ENCODE results near the gene HSCB. TPM values are rescaled to one million over a fixed set of nuclear protein-coding genes. Genes with fewer than 3 reads are reported as not detected.
"Not testable (repeated sequence)": the region's sequence is repeated elsewhere in the genome, so short reads cannot be mapped to it uniquely, and the experiment has no call there.

Gene HSCB
- total RNA-seq, 1 experiment from 2014 or later, result 21.2 TPM

GRCh38 chr22:28750471-28750881, 8.6 kb downstream of the HSCB start:
- WGBS (ENCODE audit: extremely low coverage, insufficient read length, low lambda C conversion rate), result no CpG with 5 or more reads among the region's 6 CpGs

GRCh38 chr22:28754512-28754911, 12.7 kb downstream of the HSCB start:
- not testable (repeated sequence) for H2BK120ac ChIP-seq (ENCODE audit: low read depth, low read length, poor library complexity, severe bottlenecking); H4K91ac ChIP-seq (ENCODE audit: insufficient read length, low read depth, low read length); DNase-seq; H3K23me2 ChIP-seq (ENCODE audit: insufficient read length, low read depth, low read length, poor library complexity, severe bottlenecking); H2BK20ac ChIP-seq (ENCODE audit: low read depth, low read length, poor library complexity, severe bottlenecking); H3K79me1 ChIP-seq (ENCODE audit: insufficient read depth, low read depth, low read length, poor library complexity, severe bottlenecking); H3K27me3 Mint-ChIP-seq (ENCODE audit: low read depth); H2BK12ac ChIP-seq (ENCODE audit: insufficient read length, low read depth, low read length); H2BK15ac ChIP-seq (ENCODE audit: low read depth, low read length); H2AK5ac ChIP-seq (ENCODE audit: insufficient read length, low read length); H3T11ph ChIP-seq (ENCODE audit: low read length); H3K27ac ChIP-seq (ENCODE audit: insufficient read length, low read depth, low read length); H3K4me1 ChIP-seq (ENCODE audit: insufficient read depth, low read length); H4K20me1 ChIP-seq (ENCODE audit: control insufficient read depth, insufficient read depth, insufficient read length); H3K9me3 ChIP-seq (ENCODE audit: control insufficient read depth, low read depth, low read length); H3K4me1 Mint-ChIP-seq; H3K23ac ChIP-seq (ENCODE audit: insufficient read length, low read depth, low read length); H3K4me2 ChIP-seq (ENCODE audit: insufficient read depth, insufficient read length, low read length); H3K56ac ChIP-seq (ENCODE audit: insufficient read length, low read depth, low read length); H3K9ac ChIP-seq (ENCODE audit: extremely low read depth, insufficient read length, low read length); H4K8ac ChIP-seq (replicated peaks; ENCODE audit: insufficient read length, low read depth, low read length); H3K4ac ChIP-seq (ENCODE audit: low read depth, low read length); H3K4me3 Mint-ChIP-seq; H3K27ac Mint-ChIP-seq; H3K79me2 ChIP-seq (ENCODE audit: insufficient read depth, low read length); H3K27me3 ChIP-seq (ENCODE audit: insufficient read depth, low read length); H2AFZ ChIP-seq (ENCODE audit: low read length); H3K14ac ChIP-seq (ENCODE audit: insufficient read depth, low read length); H3K18ac ChIP-seq (ENCODE audit: insufficient read length, low read depth, low read length); H4K5ac ChIP-seq (ENCODE audit: insufficient read length, low read depth, low read length); H2BK5ac ChIP-seq (ENCODE audit: insufficient read length, low read length)
- peaks cover 21 to 46% (median 43%) of the 10 kb centered on the region in 3 experiments for H3K36me3 Mint-ChIP-seq (ENCODE audit: insufficient read depth in 1 of 3, low read depth in 3 of 3)
- peaks cover 8 to 11% of the 10 kb centered on the region in 2 experiments; a peak in 3 of 5 replicates for H3K9me3 Mint-ChIP-seq
- no CpG with 5 or more reads among the region's 3 CpGs for WGBS (ENCODE audit: extremely low coverage, insufficient read length, low lambda C conversion rate)

More at GRCh38 chr22:28750471-28750881, 8.6 kb downstream of the HSCB start:
- Histone ChIP-seq H3K4ac (ENCODE audit: low read depth, low read length) (no peak overlapping the region), H3K14ac (ENCODE audit: insufficient read depth, low read length) (no peak overlapping the region), H3K9me3 (ENCODE audit: control insufficient read depth, low read depth, low read length) (no peaks in the 10 kb centered on the region), H3K4me2 (ENCODE audit: insufficient read depth, insufficient read length, low read length) (no peak overlapping the region), H2BK12ac (ENCODE audit: insufficient read length, low read depth, low read length) (no peak overlapping the region), H2BK15ac (ENCODE audit: low read depth, low read length) (no peak overlapping the region), H3K23me2 (ENCODE audit: insufficient read length, low read depth, low read length, poor library complexity, severe bottlenecking) (no peaks in the 10 kb centered on the region), H3K27me3 (ENCODE audit: insufficient read depth, low read length) (no peaks in the 10 kb centered on the region), H2AK5ac (ENCODE audit: insufficient read length, low read length) (no peak overlapping the region), H3K23ac (ENCODE audit: insufficient read length, low read depth, low read length) (no peak overlapping the region), H4K5ac (ENCODE audit: insufficient read length, low read depth, low read length) (no peak overlapping the region), H4K8ac (replicated peaks; ENCODE audit: insufficient read length, low read depth, low read length) (no peak overlapping the region), H3T11ph (ENCODE audit: low read length) (no peak overlapping the region), H3K4me1 (ENCODE audit: insufficient read depth, low read length) (no peaks in the 10 kb centered on the region), H2BK5ac (ENCODE audit: insufficient read length, low read length) (no peak overlapping the region), H4K20me1 (ENCODE audit: control insufficient read depth, insufficient read depth, insufficient read length) (no peaks in the 10 kb centered on the region), H2AFZ (ENCODE audit: low read length) (no peak overlapping the region), H3K79me1 (ENCODE audit: insufficient read depth, low read depth, low read length, poor library complexity, severe bottlenecking) (no peaks in the 10 kb centered on the region), H2BK120ac (ENCODE audit: low read depth, low read length, poor library complexity, severe bottlenecking) (no peak overlapping the region), H2BK20ac (ENCODE audit: low read depth, low read length, poor library complexity, severe bottlenecking) (no peak overlapping the region), H3K18ac (ENCODE audit: insufficient read length, low read depth, low read length) (no peak overlapping the region), H3K56ac (ENCODE audit: insufficient read length, low read depth, low read length) (no peak overlapping the region), H4K91ac (ENCODE audit: insufficient read length, low read depth, low read length) (no peak overlapping the region), H3K79me2 (ENCODE audit: insufficient read depth, low read length) (no peaks in the 10 kb centered on the region), H3K9ac (ENCODE audit: extremely low read depth, insufficient read length, low read length) (no peak overlapping the region), H3K27ac (ENCODE audit: insufficient read length, low read depth, low read length) (no peak overlapping the region)
- no peak for DNase-seq
- H3K27me3 Mint-ChIP-seq (ENCODE audit: low read depth), result no peaks in the 10 kb centered on the region
- H3K9me3 Mint-ChIP-seq, result no peaks in the 10 kb centered on the region
- H3K4me1 Mint-ChIP-seq, result no peaks in the 10 kb centered on the region
- peaks cover 36 to 69% (median 58%) of the 10 kb centered on the region in 3 experiments for H3K36me3 Mint-ChIP-seq (ENCODE audit: insufficient read depth in 1 of 3, low read depth in 3 of 3)
- TF ChIP-seq CTCF (conservative IDR thresholded peaks at IDR 0.05), result no peak
- H3K4me3 Mint-ChIP-seq, result no peak overlapping the region
- no peak overlapping the region for H3K27ac Mint-ChIP-seq
